ENCODE data around the gene PSMF1.
"Not testable (repeated sequence)": the region's sequence is repeated elsewhere in the genome, so short reads cannot be mapped to it uniquely, and the experiment has no call there.

DNA sequence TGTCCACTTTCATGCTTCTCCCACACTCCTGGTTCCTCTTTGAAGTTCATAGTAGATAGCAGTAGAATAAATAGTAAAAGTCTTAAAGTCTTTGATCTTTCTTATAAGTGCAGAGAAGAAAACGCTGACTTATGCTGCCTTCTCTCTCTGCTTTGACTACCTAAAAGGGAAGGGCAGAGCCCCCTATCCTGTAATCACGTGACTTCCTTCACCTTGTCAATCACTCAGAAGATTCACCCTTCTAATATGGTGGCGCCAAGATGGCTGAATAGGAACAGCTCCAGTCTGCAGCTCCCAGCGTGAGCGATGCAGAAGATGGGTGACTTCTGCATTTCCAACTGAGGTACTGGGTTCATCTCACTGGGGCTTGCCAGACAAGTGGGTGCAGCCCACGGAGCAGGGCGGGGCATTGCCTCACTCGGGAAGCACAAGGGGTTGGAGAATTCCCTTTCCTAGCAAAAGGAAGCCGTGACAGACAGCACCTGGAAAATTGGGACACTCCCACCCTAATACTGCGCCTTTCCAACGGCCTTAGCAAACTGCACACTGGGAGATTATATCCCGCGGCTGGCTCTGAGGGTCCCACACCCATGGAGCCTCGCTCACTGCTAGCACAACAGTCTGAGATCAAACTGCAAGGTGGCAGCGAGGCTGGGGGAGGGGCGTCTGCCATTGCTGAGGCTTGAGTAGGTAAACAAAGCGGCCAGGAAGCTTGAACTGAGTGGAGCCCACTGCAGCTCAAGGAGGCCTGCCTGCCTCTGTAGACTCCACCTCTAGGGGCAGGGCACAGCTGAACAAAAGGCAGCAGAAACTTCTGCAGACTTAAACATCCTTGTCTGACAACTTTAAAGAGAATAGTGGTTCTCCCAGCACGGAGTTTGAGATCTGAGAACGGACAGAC, 98.4 kb downstream of the PSMF1 start:
- TF ChIP-seq, protein P1, sequence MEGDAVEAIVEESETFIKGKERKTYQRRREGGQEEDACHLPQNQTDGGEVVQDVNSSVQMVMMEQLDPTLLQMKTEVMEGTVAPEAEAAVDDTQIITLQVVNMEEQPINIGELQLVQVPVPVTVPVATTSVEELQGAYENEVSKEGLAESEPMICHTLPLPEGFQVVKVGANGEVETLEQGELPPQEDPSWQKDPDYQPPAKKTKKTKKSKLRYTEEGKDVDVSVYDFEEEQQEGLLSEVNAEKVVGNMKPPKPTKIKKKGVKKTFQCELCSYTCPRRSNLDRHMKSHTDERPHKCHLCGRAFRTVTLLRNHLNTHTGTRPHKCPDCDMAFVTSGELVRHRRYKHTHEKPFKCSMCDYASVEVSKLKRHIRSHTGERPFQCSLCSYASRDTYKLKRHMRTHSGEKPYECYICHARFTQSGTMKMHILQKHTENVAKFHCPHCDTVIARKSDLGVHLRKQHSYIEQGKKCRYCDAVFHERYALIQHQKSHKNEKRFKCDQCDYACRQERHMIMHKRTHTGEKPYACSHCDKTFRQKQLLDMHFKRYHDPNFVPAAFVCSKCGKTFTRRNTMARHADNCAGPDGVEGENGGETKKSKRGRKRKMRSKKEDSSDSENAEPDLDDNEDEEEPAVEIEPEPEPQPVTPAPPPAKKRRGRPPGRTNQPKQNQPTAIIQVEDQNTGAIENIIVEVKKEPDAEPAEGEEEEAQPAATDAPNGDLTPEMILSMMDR (IDR thresholded peaks at IDR 0.05) = not testable (repeated sequence)
- not testable (repeated sequence) for TF ChIP-seq POLR2A (IDR thresholded peaks at IDR 0.05)
